ENCODE measurements around the gene TTLL10.

TTLL10 gene

GRCh38 chr1:1223321-1223720 lies 49.6 kb downstream of the TTLL10 start:
- DNase-seq = no peak

GRCh38 chr1:1223891-1224290 lies 50.2 kb downstream of the TTLL10 start:
- no peak for DNase-seq

GRCh38 chr1:1225238-1225845 lies 51.7 kb downstream of the TTLL10 start:
- no peak for DNase-seq

GRCh38 chr1:1225913-1226312 lies 52.2 kb downstream of the TTLL10 start:
- no peak for DNase-seq

GRCh38 chr1:1226566-1227362 lies 53.1 kb downstream of the TTLL10 start:
- DNase-seq = no peak

GRCh38 chr1:1227386-1227785 lies 53.7 kb downstream of the TTLL10 start:
- no peak for DNase-seq

GRCh38 chr1:1228187-1228586 lies 54.5 kb downstream of the TTLL10 start:
- no peak for DNase-seq

- no peak for DNase-seq
Observed at GRCh38 chr1:1228596-1229321, 55.1 kb downstream of the TTLL10 start.

GRCh38 chr1:1229770-1230169 lies 56.1 kb downstream of the TTLL10 start:
- DNase-seq = no peak

GRCh38 chr1:1230656-1231399 lies 57.1 kb downstream of the TTLL10 start:
- DNase-seq = no peak

GRCh38 chr1:1231400-1232207 lies 57.9 kb downstream of the TTLL10 start, which contains the start of gene SDF4:
TSS of gene SDF4 (minus strand) at chr1:1232001. CDS start at chr1:1228772, 3,229 bp downstream.
- peak; percentile 24 for DNase-seq

GRCh38 chr1:1232208-1232795 lies 58.6 kb downstream of the TTLL10 start, which contains the start of gene B3GALT6:
TSS of gene B3GALT6 (plus strand) at chr1:1232237. CDS start at chr1:1232279, 42 bp downstream.
- DNase-seq = no peak

GRCh38 chr1:1232796-1233566 lies 59.3 kb downstream of the TTLL10 start:
- no peak for DNase-seq

GRCh38 chr1:1233567-1233892 lies 59.9 kb downstream of the TTLL10 start:
- DNase-seq = no peak

GRCh38 chr1:1234180-1234808 lies 60.6 kb downstream of the TTLL10 start:
- DNase-seq = no peak

- DNase-seq = no peak
Observed at GRCh38 chr1:1235016-1235744, 61.5 kb downstream of the TTLL10 start.

GRCh38 chr1:1236176-1236763 lies 62.6 kb downstream of the TTLL10 start:
- DNase-seq = no peak

GRCh38 chr1:1236945-1237873 lies 63.5 kb downstream of the TTLL10 start:
- DNase-seq = no peak

Measured in NCI-H2029 treated with DMSO at 0.1 percent for 48 hours (cell line).